ENCODE data around the gene COG2.
"Not testable (repeated sequence)": the region's sequence is repeated elsewhere in the genome, so short reads cannot be mapped to it uniquely, and the experiment has no call there.

Gene COG2

DNA sequence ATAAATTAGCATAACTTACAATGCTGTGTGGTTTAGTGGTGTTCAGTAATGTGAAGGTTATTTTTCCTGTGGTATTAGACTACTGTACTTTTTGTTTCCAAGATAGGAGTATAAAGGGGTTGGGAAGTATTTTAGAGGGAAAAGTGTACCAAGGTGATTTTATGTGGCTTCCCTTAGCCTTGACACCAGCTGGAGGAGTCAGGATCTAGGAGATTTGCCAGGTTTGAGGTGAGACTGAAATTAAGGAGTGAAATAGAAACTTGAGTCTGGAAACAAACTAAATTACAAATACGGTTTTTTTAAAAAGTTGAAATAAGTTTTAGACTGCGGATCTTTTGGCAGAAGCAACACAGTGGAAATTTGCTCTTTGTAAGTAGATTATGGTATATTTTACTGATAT is 32.3 kb downstream of the COG2 start:
- DNase-seq (ENCODE audit: low spot score) = no peak

DNA sequence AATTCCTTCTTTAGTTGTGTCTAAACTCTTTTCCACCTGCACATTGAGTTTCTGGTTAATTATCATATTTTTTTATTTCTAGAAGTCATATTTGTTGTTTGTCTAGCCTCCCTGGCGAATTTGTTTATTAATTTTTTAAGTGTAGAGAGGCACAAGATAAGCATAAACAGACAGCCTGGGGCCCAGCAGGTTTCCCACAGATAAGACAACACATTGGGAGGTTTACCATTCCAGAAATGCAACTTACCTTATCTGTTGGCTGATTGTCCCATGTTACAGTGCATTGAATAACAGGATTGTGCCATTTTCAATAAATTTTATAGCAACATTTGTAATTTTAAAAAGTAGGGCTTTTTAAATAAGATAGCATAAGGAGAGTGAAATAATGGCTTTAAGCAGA is 34.9 kb downstream of the COG2 start:
- no peak for DNase-seq (ENCODE audit: low spot score)

DNA sequence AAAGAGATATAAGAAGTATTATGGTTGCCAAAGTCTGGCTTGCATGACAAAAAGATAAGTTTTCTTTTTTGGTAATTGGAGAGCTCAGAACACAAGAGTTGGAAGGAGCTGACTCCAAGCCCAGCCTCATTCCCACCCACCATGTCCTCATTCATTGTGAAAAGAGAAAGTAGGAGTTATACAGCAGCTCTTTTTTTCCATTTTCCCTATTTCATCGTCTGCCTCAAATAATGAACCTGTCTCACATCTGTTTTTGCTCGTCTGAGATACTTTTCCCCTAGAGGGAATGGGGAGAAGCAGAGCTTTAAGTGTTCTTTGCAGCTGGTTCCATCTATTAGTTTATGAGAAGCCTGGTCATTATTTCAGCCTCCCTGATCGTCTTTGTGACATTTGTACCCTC is 36.9 kb downstream of the COG2 start:
- no peak for DNase-seq (ENCODE audit: low spot score)

GRCh38 chr1:230679825-230680224 is 37.5 kb downstream of the COG2 start:
- DNase-seq (ENCODE audit: low spot score) = no peak

GRCh38 chr1:230680300-230681025 is 38.2 kb downstream of the COG2 start:
- no peak for DNase-seq (ENCODE audit: low spot score)

DNA sequence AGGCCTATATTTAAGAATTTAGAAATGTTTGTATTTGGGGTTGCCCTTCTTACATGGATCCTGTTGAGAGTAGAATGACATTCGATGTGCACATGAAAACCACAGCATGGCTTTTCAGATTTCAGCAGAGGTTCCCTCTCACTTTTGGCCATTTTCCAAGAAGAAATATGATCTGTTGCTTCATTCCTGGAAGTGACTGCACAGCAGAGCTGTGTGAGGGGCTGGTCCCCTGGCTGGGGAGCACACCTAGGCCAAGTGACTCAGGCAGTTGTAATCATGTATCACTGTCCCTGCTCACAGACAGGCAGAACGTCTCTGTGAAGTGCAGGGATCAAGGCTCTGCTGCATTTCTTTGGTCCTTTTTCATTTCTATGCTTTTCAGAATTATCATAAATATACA is 39.3 kb downstream of the COG2 start:
- DNase-seq (ENCODE audit: low spot score) = peak; percentile 64

DNA sequence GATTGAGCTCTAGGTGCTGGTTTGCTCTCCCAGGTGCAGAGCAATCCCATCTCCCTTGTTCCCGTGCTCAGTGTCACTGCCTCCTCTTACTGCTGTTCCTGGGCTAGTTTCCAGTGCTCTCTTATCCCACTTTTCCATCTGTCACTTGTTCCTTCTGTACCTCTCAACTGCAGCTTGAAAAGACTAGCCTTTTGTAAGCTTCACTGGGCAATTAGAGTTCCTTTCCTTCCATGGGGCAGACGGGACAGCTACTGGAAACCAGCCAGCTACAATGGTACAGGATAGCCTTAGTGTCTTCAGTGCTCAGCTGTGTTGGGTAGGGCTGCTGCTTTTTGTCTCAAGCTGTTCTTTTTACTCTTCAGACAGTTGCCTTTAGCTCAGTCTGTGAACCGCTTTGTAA is 40.0 kb downstream of the COG2 start:
- DNase-seq (ENCODE audit: low spot score) = no peak

DNA sequence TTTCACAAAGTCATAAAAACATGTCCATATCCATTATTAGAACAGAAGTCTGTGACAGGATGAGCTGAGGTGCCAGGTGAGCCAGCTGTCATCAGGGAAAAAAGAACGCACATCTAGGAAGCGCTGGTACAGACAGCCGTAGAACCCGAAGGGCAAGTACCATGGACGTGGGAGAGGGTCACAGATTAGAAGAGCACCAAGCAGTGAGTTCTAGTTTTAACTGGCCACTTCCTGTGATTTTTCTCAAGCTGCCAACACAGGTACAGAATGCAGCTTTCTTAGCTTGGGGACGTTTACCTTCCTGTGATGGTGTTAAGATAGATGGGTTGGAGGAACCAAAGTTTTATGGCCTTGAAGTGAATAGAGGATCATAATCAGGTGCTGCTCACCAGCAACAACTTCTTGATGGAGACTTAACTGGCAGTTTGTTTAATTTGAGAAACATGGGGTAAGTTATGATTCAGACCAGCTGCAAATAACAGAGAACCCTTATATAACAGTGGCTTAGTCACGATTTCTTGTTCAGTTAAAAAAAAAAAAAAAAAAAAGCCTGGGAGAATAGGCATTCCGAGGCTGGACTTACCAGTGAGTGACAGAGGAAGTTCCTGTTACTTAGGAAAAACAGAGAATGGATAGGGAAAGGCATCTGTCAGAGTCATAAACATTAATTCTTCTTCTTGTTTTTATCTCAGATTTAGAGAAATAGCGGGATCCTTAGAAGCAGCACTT is 40.8 kb downstream of the COG2 start:
- no peak for DNase-seq (ENCODE audit: low spot score)

DNA sequence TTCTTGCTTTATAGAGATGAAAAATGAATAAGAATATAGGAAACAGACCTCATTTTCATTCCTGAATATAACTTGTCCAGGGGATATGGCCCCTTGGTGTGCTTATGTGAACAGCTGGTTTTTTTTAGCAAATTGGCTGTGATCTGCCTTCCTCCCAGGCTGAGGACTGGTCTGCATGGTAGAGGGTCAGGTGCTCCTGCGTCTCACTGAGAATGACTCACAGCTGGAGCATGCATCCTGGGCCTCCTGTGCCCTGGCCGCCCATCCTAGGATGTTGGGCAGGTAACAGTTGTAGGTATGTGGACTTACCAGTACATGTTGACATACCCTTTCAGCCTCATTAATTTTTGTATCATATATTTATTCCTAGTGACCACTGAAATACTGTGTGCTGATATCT is 41.9 kb downstream of the COG2 start:
- DNase-seq (ENCODE audit: low spot score) = no peak

DNA sequence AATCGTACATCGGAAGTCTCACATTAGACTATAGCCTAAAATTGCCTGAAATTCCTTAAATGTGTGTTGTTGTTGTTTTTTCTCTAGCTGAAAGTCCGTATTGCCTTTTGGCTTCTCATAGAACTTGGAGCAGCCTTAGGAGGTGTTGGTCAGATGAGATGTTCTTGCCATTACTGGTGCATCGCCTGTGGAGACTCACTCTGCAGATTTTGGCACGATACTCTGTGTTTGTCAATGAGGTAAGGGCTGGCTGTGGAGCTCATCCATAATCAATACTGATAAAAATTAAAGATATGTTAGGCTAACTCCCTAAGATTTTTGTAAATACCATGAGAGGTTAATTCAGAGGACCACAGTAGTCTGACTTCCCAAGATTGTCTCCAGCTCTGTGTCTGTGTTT is 42.7 kb downstream of the COG2 start:
- DNase-seq (ENCODE audit: low spot score) = no peak

- DNase-seq (ENCODE audit: low spot score) = no peak
These were observed 44.5 kb downstream of the COG2 start for GRCh38 chr1:230686747-230687146.

DNA sequence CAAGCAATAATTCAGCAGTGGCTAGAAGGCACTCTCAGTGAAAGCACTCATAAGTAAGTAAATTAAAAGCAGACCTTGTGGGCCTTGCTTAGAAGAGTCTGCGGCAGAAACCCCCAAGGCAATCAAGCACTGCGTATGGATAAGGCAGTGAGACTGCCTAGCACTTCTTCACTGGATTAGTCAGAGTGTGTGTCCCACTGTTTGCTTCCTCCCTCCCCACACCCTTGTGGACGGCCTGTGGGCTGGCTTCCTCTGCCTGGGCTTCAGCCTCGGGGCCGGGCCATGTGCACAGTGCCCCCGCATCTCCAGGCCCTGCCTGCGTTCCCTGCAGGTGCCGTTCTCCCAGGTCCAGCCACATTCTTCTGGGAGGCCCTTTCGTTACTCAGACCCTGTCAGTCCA is 47.8 kb downstream of the COG2 start:
- DNase-seq (ENCODE audit: low spot score) = no peak

DNA sequence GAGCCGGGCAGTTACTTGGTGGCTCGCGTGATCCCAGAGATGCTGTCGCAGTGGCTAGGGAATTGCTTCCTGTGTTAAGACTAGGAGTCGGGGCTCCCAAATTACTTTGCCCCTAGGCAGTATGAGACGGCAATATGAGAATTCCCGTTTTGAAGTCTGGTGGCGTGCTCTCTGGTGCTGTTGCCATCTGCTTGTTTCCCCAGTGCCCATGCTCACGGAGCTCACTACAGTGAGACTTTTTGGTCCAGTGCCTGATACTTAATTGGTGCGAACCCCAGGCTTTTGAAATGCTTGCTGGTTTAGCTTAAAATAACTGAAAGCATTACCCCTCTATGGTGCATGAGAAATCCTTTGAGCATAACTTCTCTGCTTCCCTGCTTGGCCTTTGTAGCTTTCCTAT is 49.3 kb downstream of the COG2 start:
- no peak for DNase-seq (ENCODE audit: low spot score)

- no peak for DNase-seq (ENCODE audit: low spot score)
These were observed 50.9 kb downstream of the COG2 start for GRCh38 chr1:230693221-230693620.

DNA sequence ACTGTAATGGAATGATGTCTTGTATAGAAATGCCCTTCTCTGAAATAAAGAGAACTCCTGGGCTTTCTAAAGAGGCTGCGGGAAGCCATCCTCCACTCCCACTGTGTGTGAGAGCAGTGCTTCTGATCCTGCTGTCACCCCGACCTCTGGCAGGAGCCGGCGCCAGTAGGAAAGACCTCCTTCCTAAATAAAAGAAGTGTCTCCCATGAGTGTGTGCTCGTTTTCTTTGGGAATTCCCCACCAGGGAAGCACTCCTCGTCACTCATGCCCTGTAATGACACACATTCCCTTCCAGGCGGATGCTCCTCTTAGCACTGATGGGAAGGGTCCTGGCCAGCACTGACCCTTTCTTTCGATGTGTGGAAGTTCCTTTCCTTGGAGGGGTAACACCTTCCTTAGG is 51.5 kb downstream of the COG2 start:
- DNase-seq (ENCODE audit: low spot score) = no peak

DNA sequence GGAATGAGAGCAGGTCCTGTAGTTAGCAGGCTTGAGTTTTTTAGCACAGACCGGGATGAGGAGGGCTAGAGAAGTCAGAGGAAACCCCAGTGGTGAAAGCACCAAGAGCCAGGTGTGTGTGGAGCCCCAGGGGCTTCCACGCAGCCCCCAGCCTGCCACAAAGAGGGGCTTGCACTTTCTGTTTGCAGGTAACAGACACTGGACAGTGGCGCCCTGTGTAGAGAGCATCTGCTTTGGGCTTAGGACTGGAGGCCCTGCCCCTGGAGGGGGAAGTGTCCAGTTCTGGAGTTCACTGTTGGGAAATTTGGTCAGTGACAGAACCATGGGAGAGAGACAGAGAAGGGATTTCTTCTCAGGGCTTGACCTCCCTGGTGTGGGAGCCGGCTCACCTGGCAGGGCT is 52.2 kb downstream of the COG2 start:
- DNase-seq (ENCODE audit: low spot score) = no peak

DNA sequence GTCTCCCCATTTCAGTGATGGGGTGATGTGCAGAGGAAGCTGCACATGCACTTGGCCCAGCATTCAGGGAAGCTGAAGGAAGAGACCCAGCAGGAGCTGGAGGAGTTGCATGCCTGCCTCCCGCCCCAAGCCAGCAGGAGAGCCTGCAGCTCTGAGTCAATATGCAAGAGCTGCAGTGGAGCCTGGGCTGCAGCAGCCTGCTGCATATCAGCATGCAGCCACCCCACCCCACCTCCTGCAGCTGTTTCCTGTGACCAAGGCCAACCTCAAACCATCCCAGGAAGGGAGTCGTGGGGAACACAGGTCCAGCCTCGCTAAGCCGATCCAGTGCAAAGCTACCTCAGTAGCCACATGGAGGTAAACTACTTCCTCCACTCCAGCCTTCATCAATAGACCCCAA is 52.7 kb downstream of the COG2 start:
- no peak for DNase-seq (ENCODE audit: low spot score)

DNA sequence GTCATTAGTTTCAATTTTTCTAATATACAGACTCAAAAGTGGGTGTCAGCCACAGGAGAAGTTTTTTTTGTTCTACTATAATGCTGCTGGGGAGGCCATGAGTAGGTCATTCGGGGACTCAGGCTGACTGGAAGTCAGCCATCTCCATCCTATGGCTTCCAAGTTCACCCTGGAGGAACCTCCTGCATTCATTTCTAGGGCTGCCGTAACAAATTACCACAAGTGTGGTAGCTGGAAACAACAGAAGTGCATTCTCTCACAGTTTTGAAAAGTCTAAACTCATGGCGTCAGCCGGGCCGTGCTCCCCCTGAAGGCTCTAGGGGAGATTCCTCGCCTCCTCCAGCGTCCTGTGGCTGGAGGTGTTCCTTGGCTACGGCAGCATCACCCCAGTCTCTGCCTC is 53.9 kb downstream of the COG2 start:
- DNase-seq (ENCODE audit: low spot score) = no peak

DNA sequence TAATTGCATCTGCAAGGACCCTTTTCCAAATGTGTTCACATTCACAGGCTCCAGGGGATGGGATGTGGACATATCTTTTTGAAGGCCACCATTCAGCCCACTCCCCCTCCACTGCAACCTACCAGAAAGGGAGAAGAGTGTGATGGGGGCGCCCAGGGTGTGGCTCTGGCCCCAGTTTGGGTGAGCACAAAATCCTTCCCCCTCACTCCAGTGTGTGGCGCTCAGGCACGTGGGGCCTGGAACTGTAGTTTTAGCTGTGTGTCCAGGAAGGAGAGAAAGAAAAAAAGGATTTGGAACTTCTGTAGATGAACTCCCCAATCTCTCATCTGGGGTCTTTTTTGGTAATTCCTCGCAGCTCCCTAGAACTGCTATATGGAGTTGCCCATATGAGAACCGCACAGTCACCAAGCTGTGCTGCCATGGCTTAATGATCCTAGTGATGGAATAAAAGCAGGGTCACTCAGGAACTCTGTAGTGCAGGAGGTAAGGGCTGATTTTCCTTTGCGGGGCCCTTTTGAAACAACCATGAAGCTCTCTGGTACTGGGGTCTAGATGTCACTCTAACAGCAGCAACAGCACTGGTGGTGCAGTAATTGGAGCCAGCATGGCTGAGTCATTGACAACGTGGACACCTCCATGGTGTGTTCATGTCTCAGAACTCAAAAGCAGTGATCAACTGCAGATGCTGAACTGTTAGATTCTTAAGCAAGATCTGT is 54.6 kb downstream of the COG2 start:
- DNase-seq (ENCODE audit: low spot score) = no peak

DNA sequence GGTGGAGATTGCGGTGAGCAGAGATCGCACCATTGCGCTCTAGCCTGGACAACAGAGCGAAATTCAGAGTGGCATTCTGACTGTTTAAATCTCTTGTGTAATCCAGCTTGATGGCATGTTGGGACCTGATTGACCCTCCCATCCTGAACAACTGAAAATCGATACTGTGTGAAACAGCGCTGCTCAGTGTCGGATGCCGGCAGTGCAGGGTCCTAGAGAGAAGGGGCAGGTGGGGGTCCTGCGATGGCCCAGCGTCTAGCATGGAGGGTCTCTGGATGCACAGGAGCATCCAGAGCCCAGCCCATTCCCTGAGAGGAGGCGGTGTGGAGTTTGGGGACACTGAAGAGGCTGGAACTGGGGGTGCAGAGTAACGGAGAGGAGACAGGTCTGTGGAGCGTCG is 55.8 kb downstream of the COG2 start:
- DNase-seq (ENCODE audit: low spot score) = peak; percentile 67

- DNase-seq (ENCODE audit: low spot score) = not testable (repeated sequence)
These were observed 56.7 kb downstream of the COG2 start for GRCh38 chr1:230698964-230699363.

DNA sequence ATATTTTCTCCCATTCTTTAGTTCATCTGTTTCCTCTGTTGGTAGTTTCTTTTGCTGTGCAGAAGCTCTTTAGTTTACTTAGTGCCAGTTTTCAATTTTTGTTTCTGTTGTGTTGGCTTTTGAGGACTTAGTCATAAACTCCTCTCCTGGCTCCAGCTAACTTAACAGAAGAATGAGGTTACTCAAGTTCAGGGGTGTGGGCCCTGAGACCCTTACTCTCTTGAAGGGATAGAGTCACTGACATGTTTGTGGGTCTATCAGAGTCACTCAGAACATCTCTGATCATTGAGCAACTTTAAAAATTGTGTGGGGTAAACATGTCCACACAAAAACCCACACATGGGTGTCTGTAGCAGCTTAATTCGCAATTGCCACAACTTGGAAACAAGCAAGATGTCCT is 57.4 kb downstream of the COG2 start:
- DNase-seq (ENCODE audit: low spot score) = no peak

DNA sequence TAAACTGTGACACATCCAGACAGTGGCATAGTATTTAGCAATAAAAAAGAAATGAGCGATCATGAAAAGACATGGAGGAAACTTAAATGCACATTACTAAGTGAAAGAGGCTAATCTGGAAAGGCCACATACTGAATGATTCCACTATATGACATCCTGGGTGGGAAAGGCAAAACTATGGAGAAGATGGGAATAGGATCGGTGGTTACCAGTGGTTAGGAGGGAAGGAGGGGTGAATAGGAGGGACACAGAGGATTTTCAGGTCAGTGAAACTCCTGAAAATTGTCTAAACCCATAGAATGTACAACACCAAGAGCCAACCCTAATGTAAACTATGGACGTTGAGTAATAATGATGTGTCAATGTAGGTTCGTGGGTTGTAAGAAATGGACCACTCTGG is 57.9 kb downstream of the COG2 start:
- no peak for DNase-seq (ENCODE audit: low spot score)
